NCI-H2227 treated with DMSO at 0.1 percent for 48 hours (cell line): ENCODE results near the gene SPNS3.

Source experiments
- DNase-seq: peaks from one replicate; lab custom pipeline; 2025; lab: John Stamatoyannopoulos, UW

The SPNS3 gene

DNA sequence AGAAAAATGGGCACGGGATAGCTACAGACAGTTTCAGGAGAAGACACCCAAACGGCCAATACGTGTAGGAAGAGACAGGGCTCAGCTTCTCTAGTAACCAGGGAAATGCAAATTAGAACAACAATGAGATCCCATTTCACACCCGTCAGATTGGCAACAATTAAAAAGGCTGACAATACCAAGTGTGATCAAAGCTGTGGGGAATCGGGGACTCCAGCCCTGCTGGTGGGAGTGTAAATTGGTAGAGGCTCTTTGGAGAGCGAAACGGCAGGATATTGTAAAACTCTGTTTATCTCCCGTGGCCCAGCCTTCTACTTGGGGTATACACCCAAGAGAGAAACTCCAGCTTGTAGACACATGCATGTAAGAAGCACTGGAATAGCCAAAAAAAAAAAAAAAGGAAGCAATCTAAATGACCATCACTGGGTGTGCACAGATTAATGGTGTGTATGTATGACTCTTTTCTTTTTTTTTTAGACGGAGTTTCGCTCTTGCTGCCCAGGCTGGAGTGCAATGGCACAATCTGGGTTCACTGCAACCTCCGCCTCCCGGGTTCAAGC lies 93.9 kb downstream of the SPNS3 start:
- DNase-seq = no peak

DNA sequence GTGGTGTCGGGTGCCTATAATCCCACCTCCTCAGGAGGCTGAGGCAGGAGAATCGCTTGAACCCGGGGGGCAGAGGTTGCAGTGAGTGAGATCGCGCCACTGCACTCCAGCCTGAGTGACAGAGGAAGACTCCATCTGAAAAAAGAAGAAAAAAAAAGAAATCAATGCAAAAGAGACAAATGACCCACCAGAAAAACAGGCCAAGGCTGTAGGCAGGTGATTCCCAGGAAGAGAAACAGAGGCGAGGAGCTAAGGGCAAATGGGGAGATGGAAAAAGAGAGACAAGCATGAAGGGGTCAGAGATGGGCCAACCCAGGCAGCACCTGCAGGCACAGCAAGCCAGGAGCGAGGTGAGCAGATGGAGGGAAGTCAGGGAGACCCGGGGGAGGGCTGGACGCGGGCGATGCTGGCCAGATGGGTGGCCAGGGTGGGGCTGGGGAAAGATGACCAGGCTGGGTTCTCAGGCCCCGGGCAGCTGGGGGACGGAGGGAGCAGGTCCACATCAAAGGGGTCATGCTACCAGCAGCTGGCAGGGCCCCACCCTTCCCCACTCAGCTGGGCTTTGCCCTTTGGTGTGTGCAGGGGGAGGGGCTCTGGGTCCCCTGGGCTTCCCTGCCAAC lies 95.9 kb downstream of the SPNS3 start:
- DNase-seq = no peak

DNA sequence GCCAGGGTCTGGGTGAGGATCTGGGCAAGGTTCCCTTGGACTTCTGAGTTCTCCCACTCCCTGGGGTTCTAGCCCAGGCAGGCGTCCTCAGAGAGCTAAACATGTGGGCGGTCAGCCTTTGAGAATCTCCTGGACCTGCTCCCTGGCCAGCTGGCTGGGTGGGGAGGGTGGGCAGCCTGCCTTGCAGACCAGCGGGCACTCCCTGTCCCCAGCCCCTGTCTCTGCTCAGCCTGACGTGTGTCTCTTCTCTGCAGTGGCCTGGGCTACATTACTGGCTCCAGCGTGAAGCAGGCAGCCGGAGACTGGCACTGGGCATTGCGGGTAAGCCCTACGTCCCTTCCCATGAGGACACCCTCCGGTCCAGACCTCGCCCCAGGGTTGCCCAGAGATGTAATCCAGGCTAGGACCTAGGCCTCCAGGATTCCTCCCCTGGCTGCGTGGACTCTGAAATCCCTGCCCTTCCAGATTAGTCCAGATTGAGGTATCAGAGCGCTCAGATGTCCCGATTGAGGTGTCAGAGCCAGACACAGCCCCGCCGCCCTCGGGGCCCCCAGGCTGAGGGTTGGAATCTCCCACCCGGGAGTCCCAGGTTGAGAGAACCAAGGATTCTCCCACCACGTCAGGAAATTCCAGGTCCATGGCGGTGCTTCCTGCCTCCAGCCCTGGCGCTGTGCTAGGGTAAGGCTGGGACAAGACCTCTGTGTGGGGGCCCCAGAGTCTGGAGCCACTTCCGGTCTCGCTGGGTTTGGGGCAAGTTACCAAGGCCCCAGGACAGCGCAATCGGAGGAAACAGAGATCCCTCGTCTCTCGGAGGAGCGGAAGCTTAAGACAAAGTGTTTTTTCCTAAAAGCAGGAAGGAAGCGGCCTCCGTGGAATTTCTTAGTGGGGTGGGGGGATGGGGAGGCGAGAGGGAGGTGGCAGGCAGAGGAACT lies 97.3 kb downstream of the SPNS3 start:
- no peak for DNase-seq

DNA sequence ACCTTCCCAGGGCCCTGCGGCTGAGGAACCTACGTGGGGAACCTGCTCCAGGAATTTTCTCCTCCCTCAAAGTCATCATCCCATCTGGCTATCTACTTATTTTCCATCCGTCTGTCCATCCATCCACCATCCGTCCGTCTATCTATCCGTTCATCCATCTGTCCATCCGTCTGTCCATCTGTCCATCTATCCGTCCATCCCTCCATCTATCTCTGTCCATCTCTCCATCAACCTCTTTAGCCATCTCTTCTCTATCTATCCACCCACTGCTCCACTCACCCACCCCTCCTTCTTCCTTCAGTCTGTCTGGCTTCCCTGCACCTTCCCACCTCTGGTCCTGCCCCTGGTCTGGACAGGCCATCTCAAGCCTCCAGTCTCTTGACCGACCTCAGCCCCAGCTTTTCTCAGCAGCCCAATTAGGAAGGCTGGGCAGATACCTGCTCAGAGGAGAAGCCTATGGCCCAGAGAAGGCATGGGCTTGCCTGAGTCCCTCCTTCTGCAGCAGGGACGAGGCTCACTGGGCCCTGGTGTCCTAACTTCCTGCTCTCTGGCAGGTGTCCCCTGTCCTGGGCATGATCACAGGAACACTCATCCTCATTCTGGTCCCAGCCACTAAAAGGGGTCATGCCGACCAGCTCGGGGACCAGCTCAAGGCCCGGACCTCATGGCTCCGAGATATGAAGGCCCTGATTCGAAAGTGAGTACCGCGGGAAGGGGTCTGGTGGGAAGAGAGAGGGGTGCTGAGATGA lies 98.4 kb downstream of the SPNS3 start:
- no peak for DNase-seq

DNA sequence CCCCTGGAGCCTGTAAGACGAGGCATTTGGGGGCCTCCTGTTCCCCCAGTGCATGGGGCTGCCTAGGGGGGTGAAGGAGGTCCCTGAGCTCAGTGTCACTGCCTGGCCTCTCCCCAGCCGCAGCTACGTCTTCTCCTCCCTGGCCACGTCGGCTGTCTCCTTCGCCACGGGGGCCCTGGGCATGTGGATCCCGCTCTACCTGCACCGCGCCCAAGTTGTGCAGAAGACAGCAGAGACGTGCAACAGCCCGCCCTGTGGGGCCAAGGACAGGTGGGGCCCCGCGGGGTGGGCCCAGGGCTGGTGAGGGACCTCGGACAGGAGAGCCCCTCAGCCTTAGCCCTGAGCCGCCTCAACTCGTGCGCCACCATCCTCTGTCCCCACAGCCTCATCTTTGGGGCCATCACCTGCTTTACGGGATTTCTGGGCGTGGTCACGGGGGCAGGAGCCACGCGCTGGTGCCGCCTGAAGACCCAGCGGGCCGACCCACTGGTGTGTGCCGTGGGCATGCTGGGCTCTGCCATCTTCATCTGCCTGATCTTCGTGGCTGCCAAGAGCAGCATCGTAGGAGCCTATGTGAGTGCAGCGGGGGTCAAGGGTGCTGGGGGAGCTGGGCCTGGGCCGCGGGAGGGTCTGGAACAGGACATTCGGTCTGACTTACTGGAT lies 99.3 kb downstream of the SPNS3 start:
- DNase-seq = no peak

DNA sequence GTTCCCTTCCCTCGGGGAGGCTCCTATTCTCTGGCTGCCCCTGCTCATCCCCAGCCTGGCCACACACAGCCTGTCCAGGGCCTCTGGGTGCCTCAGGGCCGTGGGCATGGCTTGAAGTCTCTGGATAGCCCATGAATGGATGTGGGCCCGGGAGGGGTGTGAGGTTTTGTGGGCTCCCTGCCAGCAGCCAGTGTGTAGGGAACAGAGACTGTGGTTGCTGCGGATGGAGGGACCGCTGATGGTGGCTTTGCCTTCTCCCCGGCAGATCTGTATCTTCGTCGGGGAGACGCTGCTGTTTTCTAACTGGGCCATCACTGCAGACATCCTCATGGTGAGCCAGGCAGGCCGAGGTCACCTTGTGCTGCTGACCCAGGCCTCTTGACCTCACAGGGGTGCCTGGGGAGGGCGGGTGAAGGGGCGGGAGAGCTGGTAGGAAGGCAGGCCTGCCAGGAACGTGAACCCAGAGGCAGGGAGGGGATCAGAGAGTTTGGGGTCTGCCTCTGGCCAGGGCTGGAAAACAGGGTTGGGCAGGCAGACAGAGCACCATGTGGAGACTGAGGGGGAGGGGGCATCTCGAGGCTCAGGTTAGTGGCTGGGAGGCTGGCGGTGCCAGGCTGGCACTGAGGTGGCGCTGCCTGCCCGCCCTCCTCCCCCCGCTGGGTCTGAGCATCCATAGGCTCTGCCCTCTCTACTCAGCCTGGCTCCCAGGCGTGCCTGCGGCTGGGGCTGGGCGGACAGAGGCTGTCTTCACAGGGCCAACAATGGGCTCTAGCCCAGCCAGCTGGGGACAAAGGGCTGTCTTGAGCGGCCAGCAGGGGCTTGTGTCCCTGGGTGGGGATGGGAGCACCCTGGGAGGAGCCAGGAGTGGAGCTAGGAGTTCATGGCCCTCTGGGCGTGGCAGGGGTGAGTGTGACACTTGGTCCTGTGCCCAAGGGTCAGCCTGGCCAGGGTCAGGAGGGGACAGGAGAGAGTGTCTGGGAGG lies 100.1 kb downstream of the SPNS3 start:
- no peak for DNase-seq

DNA sequence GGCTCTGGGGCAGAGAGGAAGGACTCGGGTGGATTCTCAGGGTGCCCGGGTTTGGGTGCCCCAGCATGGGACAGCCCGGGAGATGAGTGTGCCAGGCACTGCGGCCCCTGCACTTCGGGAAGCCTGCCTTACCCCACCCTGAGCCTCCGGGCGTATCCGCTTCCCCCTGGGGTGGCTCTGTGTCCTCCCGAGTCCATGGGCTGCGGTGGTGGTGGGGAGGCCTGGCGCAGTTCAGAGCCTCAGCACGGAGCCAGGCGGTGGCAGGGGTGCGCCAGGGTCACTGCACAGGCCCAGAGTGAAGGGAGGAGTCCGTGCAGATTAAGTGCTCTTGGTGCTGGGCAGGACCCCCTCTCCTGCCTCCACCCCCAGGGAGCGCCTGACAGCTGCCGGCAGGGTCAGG lies 100.8 kb downstream of the SPNS3 start:
- no peak for DNase-seq

DNA sequence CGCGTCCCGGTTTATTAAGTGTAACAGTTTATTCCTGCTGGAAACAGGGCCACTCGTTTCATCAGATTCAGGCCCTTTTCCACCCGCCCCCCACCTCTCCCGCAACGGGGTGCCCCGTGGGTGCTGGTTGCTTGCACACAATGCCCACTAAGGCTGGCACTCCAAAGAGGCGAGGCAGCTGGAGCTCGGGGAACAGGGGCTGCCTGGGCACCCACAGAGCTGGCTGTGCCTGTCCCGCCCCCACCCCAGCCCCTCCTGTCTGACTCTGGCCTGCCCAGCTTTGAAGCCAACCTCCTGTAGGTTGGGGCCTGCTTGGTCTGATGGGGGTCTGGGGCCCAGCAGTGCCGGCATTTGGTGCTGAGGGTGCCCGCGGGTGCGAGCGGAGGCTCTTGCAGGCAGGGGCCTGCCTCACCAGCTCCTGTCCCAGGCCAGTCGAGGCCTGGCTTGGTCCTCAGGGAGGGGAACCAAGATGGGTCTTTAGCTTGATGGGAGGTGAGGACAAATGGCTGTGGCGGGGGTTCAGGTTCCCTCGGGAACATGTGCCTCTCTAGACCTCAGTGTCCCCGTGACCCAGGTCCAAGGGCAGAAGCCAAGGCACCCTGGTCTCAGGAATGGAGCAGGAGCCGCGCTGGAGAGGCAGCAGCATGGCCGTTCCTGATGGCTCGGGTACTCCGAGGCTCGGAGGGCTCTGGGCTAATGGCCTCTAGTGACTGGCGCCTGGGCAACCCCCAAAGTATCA lies 101.4 kb downstream of the SPNS3 start:
- no peak for DNase-seq

DNA sequence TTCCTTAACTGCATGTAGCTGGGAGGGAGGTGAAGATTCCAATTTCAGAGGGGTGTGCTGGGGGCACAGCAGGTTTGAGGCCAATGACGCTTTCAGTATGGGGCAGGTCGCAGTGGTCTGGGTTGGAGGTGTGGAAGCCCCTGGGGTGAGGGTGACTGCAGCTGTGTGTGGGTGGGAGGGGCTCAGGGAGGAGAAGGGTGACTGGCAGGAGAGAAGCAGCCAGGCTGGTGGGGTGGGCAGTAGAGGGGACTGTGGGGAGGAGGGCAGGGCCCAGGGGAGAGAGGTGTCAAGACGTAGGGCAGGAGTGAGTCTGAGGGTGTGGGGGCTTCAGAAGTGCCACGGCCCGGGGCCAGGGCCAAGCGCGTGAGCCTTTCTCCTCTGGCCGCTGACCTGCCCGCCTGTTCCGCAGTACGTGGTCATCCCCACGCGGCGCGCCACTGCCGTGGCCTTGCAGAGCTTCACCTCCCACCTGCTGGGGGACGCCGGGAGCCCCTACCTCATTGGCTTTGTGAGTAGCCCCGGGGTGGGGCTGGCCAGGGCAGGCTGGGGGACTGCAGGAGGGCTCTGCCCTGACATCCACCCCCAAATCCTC lies 102.0 kb downstream of the SPNS3 start:
- no peak for DNase-seq

DNA sequence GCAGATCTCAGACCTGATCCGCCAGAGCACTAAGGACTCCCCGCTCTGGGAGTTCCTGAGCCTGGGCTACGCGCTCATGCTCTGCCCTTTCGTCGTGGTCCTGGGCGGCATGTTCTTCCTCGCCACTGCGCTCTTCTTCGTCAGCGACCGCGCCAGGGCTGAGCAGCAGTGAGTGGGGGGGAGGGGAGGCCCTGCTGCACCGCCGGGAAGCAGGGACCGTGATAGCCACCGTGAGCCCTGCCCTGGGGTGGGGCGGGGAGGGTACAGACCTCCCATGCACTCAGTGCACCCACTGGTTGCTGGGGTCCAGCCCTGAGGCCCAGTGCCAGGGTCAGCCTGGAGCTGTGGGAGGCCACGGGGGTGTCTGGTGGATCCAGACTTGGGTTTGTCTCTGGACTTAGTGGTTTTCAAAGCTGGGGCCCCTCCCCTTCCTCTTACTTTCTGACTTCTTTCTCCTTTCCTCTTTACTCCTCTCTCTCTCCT lies 102.6 kb downstream of the SPNS3 start:
- no peak for DNase-seq

DNA sequence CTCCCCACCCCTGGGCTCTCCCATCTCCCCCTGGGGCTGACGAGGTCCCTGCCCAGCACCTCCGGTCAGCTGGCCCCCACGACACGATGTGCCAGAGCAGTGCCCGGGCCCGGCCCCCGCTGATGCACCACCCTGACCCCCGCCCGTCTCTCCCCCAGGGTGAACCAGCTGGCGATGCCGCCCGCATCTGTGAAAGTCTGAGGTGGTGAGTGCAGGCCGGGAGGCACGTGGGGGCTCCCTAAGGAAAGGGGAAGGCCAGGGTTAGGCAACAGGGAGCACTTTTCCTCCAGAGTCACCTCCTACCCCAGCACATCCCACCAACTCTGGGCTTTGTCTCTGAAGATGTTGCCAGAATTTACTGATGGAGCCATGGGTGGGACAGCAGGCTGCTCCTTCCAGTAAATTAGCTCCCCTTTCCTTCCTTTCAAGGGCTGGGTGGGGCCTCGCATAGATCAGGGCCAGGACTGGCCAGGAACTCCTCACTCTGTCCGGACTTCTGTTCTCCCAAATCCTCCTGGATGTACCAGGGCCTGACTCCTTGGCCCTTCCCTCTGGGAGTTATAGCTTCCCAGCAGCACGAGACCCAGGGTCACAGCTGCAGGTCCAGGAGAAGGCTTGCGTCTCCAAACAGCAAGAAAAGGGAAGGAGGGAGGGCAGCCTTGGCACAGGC lies 103.1 kb downstream of the SPNS3 start:
- no peak for DNase-seq
